Stimulated activated CD4-positive, alpha-beta T cell treated with anti-CD3 and anti-CD28 coated beads, TNF-alpha, amount 100 ng/mL, for 48 hours (primary cell): Measurements from ENCODE around the gene ACTR3.
A peak's percentile ranks its signal among the peaks of the same experiment; 100 is the strongest.

Experiments
- DNase-seq, 3 donors: peaks; one replicate each; pipeline ENCODE4 v3.0.0-alpha.2; 2020; ENCODE audit warnings: low read depth in 3 of 3

Gene ACTR3

GRCh38 chr2:113965644-113966043, 75.8 kb downstream of the ACTR3 start:
- no peak for DNase-seq

GRCh38 chr2:113966171-113966570, 76.3 kb downstream of the ACTR3 start:
- no peak for DNase-seq

GRCh38 chr2:113966832-113967231, 76.9 kb downstream of the ACTR3 start:
- DNase-seq, result no peak

GRCh38 chr2:113967272-113967671, 77.4 kb downstream of the ACTR3 start:
- no peak for DNase-seq

- DNase-seq, result no peak
Measured at GRCh38 chr2:113972766-113973165, 82.9 kb downstream of the ACTR3 start.

GRCh38 chr2:113973810-113974209, 83.9 kb downstream of the ACTR3 start:
- no peak for DNase-seq

- DNase-seq, result no peak
Measured at GRCh38 chr2:113974727-113975126, 84.8 kb downstream of the ACTR3 start.

GRCh38 chr2:113976277-113976928, 86.5 kb downstream of the ACTR3 start:
- no peak for DNase-seq

GRCh38 chr2:113977060-113977659, 87.3 kb downstream of the ACTR3 start:
- no peak for DNase-seq

GRCh38 chr2:113977660-113978523, 88.0 kb downstream of the ACTR3 start:
- no peak for DNase-seq

GRCh38 chr2:113978524-113979190, 88.8 kb downstream of the ACTR3 start:
- DNase-seq, result no peak

- peak; percentile 43 to 76 (median 74) for DNase-seq
Measured at GRCh38 chr2:113979191-113980128, 89.6 kb downstream of the ACTR3 start.

- no peak for DNase-seq
Measured at GRCh38 chr2:113980946-113981345, 91.1 kb downstream of the ACTR3 start.

- no peak for DNase-seq
Measured at GRCh38 chr2:113981404-113982134, 91.7 kb downstream of the ACTR3 start.

- DNase-seq, result no peak
Measured at GRCh38 chr2:113985554-113986397, 95.9 kb downstream of the ACTR3 start.

- no peak for DNase-seq
Measured at GRCh38 chr2:113986762-113987290, 96.9 kb downstream of the ACTR3 start.

GRCh38 chr2:113992090-113992489, 102.2 kb downstream of the ACTR3 start:
- no peak for DNase-seq

GRCh38 chr2:113996671-113997594, 107.0 kb downstream of the ACTR3 start:
- no peak for DNase-seq
